HG03432 (cell line): ENCODE results near the gene BUD13.
A peak's percentile ranks its signal among the peaks of the same experiment; 100 is the strongest.
"Not testable (repeated sequence)": the region's sequence is repeated elsewhere in the genome, so short reads cannot be mapped to it uniquely, and the experiment has no call there.

Experiments used
- ATAC-seq: cut with Tn5 transposase; IDR thresholded peaks from one replicate; pipeline ENCODE4 v1.9.1; 2021; ENCODE audit warnings: mild to moderate bottlenecking, moderate library complexity; ENCODE audit not compliant: unreplicated experiment

BUD13 gene

GRCh38 chr11:116772443-116773202, at the start of gene BUD13:
Gene BUD13, minus strand, starts transcription at chr11:116772987. Its CDS starts 23 bp downstream, at chr11:116772964.
- ATAC-seq = peak; percentile 92

- no peak for ATAC-seq
Measured at GRCh38 chr11:116822575-116822974, 49.8 kb upstream of the BUD13 start.

GRCh38 chr11:116821050-116821918, 48.5 kb upstream of the BUD13 start:
- ATAC-seq = no peak

GRCh38 chr11:116819049-116819448, 46.3 kb upstream of the BUD13 start:
- no peak for ATAC-seq

GRCh38 chr11:116814502-116814901, 41.7 kb upstream of the BUD13 start:
- ATAC-seq = no peak

GRCh38 chr11:116813781-116814471, 41.1 kb upstream of the BUD13 start:
- no peak for ATAC-seq

GRCh38 chr11:116813170-116813569, 40.4 kb upstream of the BUD13 start:
- no peak for ATAC-seq

GRCh38 chr11:116812109-116812508, 39.3 kb upstream of the BUD13 start:
- no peak for ATAC-seq

- ATAC-seq = no peak
Measured at GRCh38 chr11:116811194-116811593, 38.4 kb upstream of the BUD13 start.

- no peak for ATAC-seq
Measured at GRCh38 chr11:116808262-116809175, 35.7 kb upstream of the BUD13 start.

GRCh38 chr11:116807601-116808261, 34.9 kb upstream of the BUD13 start:
- no peak for ATAC-seq

GRCh38 chr11:116804001-116804400, 31.2 kb upstream of the BUD13 start:
- ATAC-seq = no peak

- not testable (repeated sequence) for ATAC-seq
Measured at GRCh38 chr11:116801662-116802061, 28.9 kb upstream of the BUD13 start.

- ATAC-seq = no peak
Measured at GRCh38 chr11:116800610-116801009, 27.8 kb upstream of the BUD13 start.

- ATAC-seq = no peak
Measured at GRCh38 chr11:116798368-116798767, 25.6 kb upstream of the BUD13 start.

- ATAC-seq = no peak
Measured at GRCh38 chr11:116797816-116798215, 25.0 kb upstream of the BUD13 start.

- no peak for ATAC-seq
Measured at GRCh38 chr11:116796548-116796947, 23.8 kb upstream of the BUD13 start.

GRCh38 chr11:116794851-116795250, 22.1 kb upstream of the BUD13 start:
- no peak for ATAC-seq

GRCh38 chr11:116793772-116794097, 20.9 kb upstream of the BUD13 start:
- no peak for ATAC-seq
